IMR-90 (cell line): Measurements from ENCODE around the gene SLC17A5. TPM values are rescaled to one million over a fixed set of nuclear protein-coding genes. Genes with fewer than 3 reads are reported as not detected.

Experiments used
- ATAC-seq: fragments of 200-7000 bp; cut with Tn5 transposase; 2 replicates; pipeline ENCODE4 v1.9.1; 2020; ENCODE audit warnings: low read depth, mild to moderate bottlenecking, moderate library complexity
- BruUV-seq: library from RNA; stranded (reverse); fragments of 400-500 nt; replicated peaks from 2 replicates; lab custom pipeline; 2021; lab: Mats Ljungman, UMichigan
- CTCF ChIA-PET: fragments of 300-600 bp; formaldehyde crosslinking; extraction: SDS; loops from one replicate; lab custom pipeline; 2021; ENCODE audit warnings: antibody characterized with exemption; lab: Yijun Ruan, JAX
- POLR2A ChIA-PET: fragments of 300-600 bp; sonication (Branson Sonifier 250); formaldehyde crosslinking; loops from one replicate; lab custom pipeline; 2022; ENCODE audit warnings: antibody characterized with exemption; ENCODE audit not compliant: unreplicated experiment; lab: Charles Lee
- DNase-seq: peaks from one replicate; pipeline ENCODE4 v3.0.0; 2013
- H2AFZ ChIP-seq: replicated peaks from 2 replicates; pipeline ENCODE3; 2013; ENCODE audit warnings: low read length, mild to moderate bottlenecking; ENCODE audit not compliant: poor library complexity
- H2AK5ac ChIP-seq: 2 replicates; pipeline ENCODE4 v1.6.1; 2013; ENCODE audit warnings: low read depth, low read length, inconsistent platforms
- H2AK9ac ChIP-seq: replicated peaks from 2 replicates; pipeline ENCODE3; 2013; ENCODE audit warnings: mild to moderate bottlenecking, low read depth, low read length, moderate library complexity; ENCODE audit not compliant: poor library complexity
- H2BK120ac ChIP-seq: 2 replicates; pipeline ENCODE4 v1.6.1; 2013; ENCODE audit warnings: low read depth, low read length, inconsistent platforms
- H2BK15ac ChIP-seq: 3 replicates; pipeline ENCODE4 v1.6.1; 2013; ENCODE audit warnings: low read depth, low read length, inconsistent platforms
- H2BK20ac ChIP-seq: 2 replicates; pipeline ENCODE4 v1.6.1; 2013; ENCODE audit warnings: low read depth, mild to moderate bottlenecking, inconsistent platforms, low read length, moderate library complexity
- H2BK5ac ChIP-seq: 2 replicates; pipeline ENCODE4 v1.6.1; 2013; ENCODE audit warnings: mild to moderate bottlenecking, low read depth, low read length, inconsistent platforms; ENCODE audit not compliant: poor library complexity, severe bottlenecking
- H3K14ac ChIP-seq: replicated peaks from 2 replicates; pipeline ENCODE4 v1.6.1; 2013; ENCODE audit warnings: low read depth, low read length, inconsistent platforms
- H3K18ac ChIP-seq: 2 replicates; pipeline ENCODE4 v1.6.1; 2013; ENCODE audit warnings: low read depth, low read length, control low read depth
- H3K23ac ChIP-seq: 2 replicates; pipeline ENCODE4 v1.6.1; 2013; ENCODE audit warnings: low read depth, low read length, inconsistent platforms
- H3K27ac ChIP-seq: 2 replicates; pipeline ENCODE4 v1.5.1; 2013; ENCODE audit warnings: mild to moderate bottlenecking, control low read depth, low read length; ENCODE audit not compliant: insufficient read depth
- H3K27me3 ChIP-seq: 2 replicates; pipeline ENCODE4 v1.6.1; 2013; ENCODE audit warnings: low read length; ENCODE audit not compliant: control insufficient read depth, insufficient read depth
- H3K36me3 ChIP-seq: 2 replicates; pipeline ENCODE4 v1.6.1; 2013; ENCODE audit warnings: low read length, mixed read lengths; ENCODE audit not compliant: control insufficient read depth, insufficient read depth
- H3K4ac ChIP-seq: 2 replicates; pipeline ENCODE4 v1.6.1; 2013; ENCODE audit warnings: low read depth, low read length, inconsistent platforms
- H3K4me1 ChIP-seq: 2 replicates; pipeline ENCODE4 v1.6.1; 2013; ENCODE audit warnings: low read length, mixed read lengths; ENCODE audit not compliant: control insufficient read depth, insufficient read depth
- H3K4me2 ChIP-seq: 2 replicates; pipeline ENCODE4 v1.6.1; 2013; ENCODE audit warnings: low read depth, mild to moderate bottlenecking, control low read depth, low read length, moderate library complexity
- H3K4me3 ChIP-seq: 2 replicates; pipeline ENCODE4 v1.5.1; 2013; ENCODE audit warnings: low read depth, mild to moderate bottlenecking, control low read depth, low read length, moderate library complexity; ENCODE audit not compliant: insufficient read depth
- H3K56ac ChIP-seq: 2 replicates; pipeline ENCODE4 v1.6.1; 2013; ENCODE audit warnings: low read length, inconsistent platforms; ENCODE audit not compliant: insufficient read depth; ENCODE audit errors: extremely low read depth
- H3K79me1 ChIP-seq, 2 experiments: 2 replicates each; pipeline ENCODE4 v1.6.1; 2013; ENCODE audit warnings: low read length in 2 of 2, inconsistent platforms in 1 of 2, low read depth in 1 of 2
- H3K9ac ChIP-seq: 2 replicates; pipeline ENCODE4 v1.6.1; 2013; ENCODE audit warnings: low read depth, low read length, control low read depth
- H3K9me1 ChIP-seq: 2 replicates; pipeline ENCODE4 v1.6.1; 2013; ENCODE audit warnings: low read length, inconsistent platforms; ENCODE audit not compliant: insufficient read depth
- H3K9me3 ChIP-seq: 2 replicates; pipeline ENCODE4 v1.6.1; 2013; ENCODE audit warnings: low read length; ENCODE audit not compliant: control insufficient read depth, insufficient read depth
- H4K20me1 ChIP-seq: 2 replicates; pipeline ENCODE4 v1.6.1; 2013; ENCODE audit warnings: low read length, inconsistent platforms; ENCODE audit not compliant: insufficient read depth
- H4K5ac ChIP-seq: 2 replicates; pipeline ENCODE4 v1.6.1; 2013; ENCODE audit warnings: mild to moderate bottlenecking, low read depth, low read length, control low read depth
- H4K8ac ChIP-seq, 2 experiments: 2 replicates each; pipeline ENCODE4 v1.6.1; 2013; ENCODE audit warnings: low read depth in 2 of 2, low read length in 2 of 2, control low read depth in 1 of 2, inconsistent platforms in 1 of 2
- H4K91ac ChIP-seq: 2 replicates; pipeline ENCODE4 v1.6.1; 2013; ENCODE audit warnings: low read depth, low read length, inconsistent platforms; ENCODE audit not compliant: insufficient read depth
- MAZ ChIP-seq: IDR thresholded peaks from 2 replicates; pipeline ENCODE4 v1.6.1; 2012; ENCODE audit warnings: low read depth, mild to moderate bottlenecking, low read length, improper control_type of control experiment, moderate library complexity, borderline replicate concordance
- WGBS, 2 experiments: methylation state at CpG; one replicate each; pipeline versions ENCODE4 v1.1.5 to v1.1.7; 2013; ENCODE audit warnings: missing lambda C conversion rate in 2 of 2; ENCODE audit not compliant: insufficient read length in 1 of 2; ENCODE audit errors: extremely low coverage in 2 of 2; 5-methylcytosine and 5-hydroxymethylcytosine counted together
- dilution Hi-C: fragments of 300-500 bp; cut with HindIII; formaldehyde crosslinking; loops from one replicate; pipeline ENCODE4 v1.14.3; 2018; ENCODE audit warnings: low sequenced_read_pairs; ENCODE audit not compliant: unreplicated experiment
- in situ Hi-C: fragments of 300-500 bp; cut with MboI; formaldehyde crosslinking; loops from 3 replicates; pipeline ENCODE4 v1.14.3; 2019; ENCODE audit warnings: low sequenced_read_pairs, inconsistent platforms, mixed read lengths
- intact Hi-C: fragments of 100-400 bp; cut with micrococcal nuclease; formaldehyde crosslinking; loops from 2 replicates; pipeline ENCODE4 v1.10.0; 2022
- polyA plus RNA-seq, 3 experiments: library from polyadenylated mRNA; depleted of rRNA; stranded (reverse); fragments of >200 nt; gene quantifications; 2 replicates each; pipeline ENCODE4 v1.2.3, GENCODE V29; 2012; ENCODE audit warnings: low replicate concordance in 1 of 3
- total RNA-seq: library from RNA; depleted of rRNA; stranded (reverse); fragments of >200 nt; gene quantifications from 2 replicates; pipeline ENCODE4 v1.2.3, GENCODE V29; 2012

SLC17A5 gene
- total and polyA plus RNA-seq, 2 of the 4 experiments (the other 2 are of a cell fraction) = 20.8 to 27.2 TPM

GRCh38 chr6:73702444-73702843 lies 48.7 kb upstream of the SLC17A5 start:
- no peak overlapping the region for H3K4me2 ChIP-seq
- H2AK5ac ChIP-seq = peak overlapping the region; percentile 90; the same call in 1 of the 2 replicates
- H3K9ac ChIP-seq = no peak overlapping the region
- peak overlapping the region in 1 of 2 experiments; percentile 19; a peak in 1 of 4 replicates for H4K8ac ChIP-seq
- H4K5ac ChIP-seq = peak overlapping the region; percentile 74; the same call in 1 of the 2 replicates
- H2BK120ac ChIP-seq = peak overlapping the region; percentile 73; the same call in 1 of the 2 replicates
- no peak overlapping the region for H3K4me3 ChIP-seq
- peaks cover 8% of the 10 kb centered on the region for H3K9me1 ChIP-seq
- TF ChIP-seq MAZ = no peak
- peak overlapping the region; percentile 71 for H3K4ac ChIP-seq
- no peaks in the 10 kb centered on the region for H3K27me3 ChIP-seq
- no peak overlapping the region for H3K18ac ChIP-seq
- H2AK9ac ChIP-seq = no peak overlapping the region
- peaks cover 7 to 50% of the 10 kb centered on the region in 2 experiments for H3K79me1 ChIP-seq
- peak overlapping the region; percentile 71 for H2BK20ac ChIP-seq
- intact Hi-C loops (no loop called here), dilution Hi-C loops (no loop called here), in situ Hi-C loops (no loop called here)
- H4K20me1 ChIP-seq = no peaks in the 10 kb centered on the region
- no peaks in the 10 kb centered on the region for H3K36me3 ChIP-seq
- no peak overlapping the region for H3K27ac ChIP-seq
- BruUV-seq = no TSS peak
- POLR2A ChIA-PET = no interaction called here
- H3K4me1 ChIP-seq = peaks cover 4% of the 10 kb centered on the region; the same call in 1 of the 2 replicates
- no peaks in the 10 kb centered on the region for H3K9me3 ChIP-seq
- peak overlapping the region; percentile 55; the same call in 1 of the 2 replicates for H4K91ac ChIP-seq
- H2BK5ac ChIP-seq = peak overlapping the region; percentile 68
- H3K23ac ChIP-seq = peak overlapping the region; percentile 59; the same call in 1 of the 2 replicates
- H2AFZ ChIP-seq = no peak overlapping the region
- DNase-seq = no peak
- no peak overlapping the region for H3K14ac ChIP-seq
- CTCF ChIA-PET = interaction anchor here (0.6 to 1.1 kb wide), 2 partner anchors 10 to 27 kb away, joined by 3 read pairs; no protein-coding TSS in a partner anchor
- H3K56ac ChIP-seq = no peak overlapping the region
- no CpG with 5 or more reads among the region's 2 CpGs for WGBS, 2 experiments
- no peak overlapping the region; the same call in 2 of the 3 replicates for H2BK15ac ChIP-seq
- no peak for ATAC-seq
